HG02885 (cell line): Measurements from ENCODE around the gene CCDC70.

Experiments
- ATAC-seq: cut with Tn5 transposase; IDR thresholded peaks from one replicate; pipeline ENCODE4 v1.9.1; 2021; ENCODE audit warnings: mild to moderate bottlenecking; ENCODE audit not compliant: unreplicated experiment, poor library complexity

CCDC70 gene

GRCh38 chr13:51856027-51856736 lies 5.6 kb upstream of the CCDC70 start:
- no peak for ATAC-seq

- no peak for ATAC-seq
Observed at GRCh38 chr13:51856998-51857397, 4.8 kb upstream of the CCDC70 start.

GRCh38 chr13:51858433-51859247 lies 3.1 kb upstream of the CCDC70 start:
- ATAC-seq: no peak

GRCh38 chr13:51862957-51863356 lies 1.2 kb downstream of the CCDC70 start:
- no peak for ATAC-seq

GRCh38 chr13:51865838-51866237 lies 4.1 kb downstream of the CCDC70 start:
- no peak for ATAC-seq

- no peak for ATAC-seq
Observed at GRCh38 chr13:51867062-51867461, 5.3 kb downstream of the CCDC70 start.

- ATAC-seq: no peak
Observed at GRCh38 chr13:51869916-51870315, 8.1 kb downstream of the CCDC70 start.

- no peak for ATAC-seq
Observed at GRCh38 chr13:51870616-51871015, 8.8 kb downstream of the CCDC70 start.

- ATAC-seq: no peak
Observed at GRCh38 chr13:51873117-51873798, 11.5 kb downstream of the CCDC70 start.

- no peak for ATAC-seq
Observed at GRCh38 chr13:51873837-51874236, 12.1 kb downstream of the CCDC70 start.

GRCh38 chr13:51874651-51875050 lies 12.9 kb downstream of the CCDC70 start:
- ATAC-seq: no peak

- ATAC-seq: no peak
Observed at GRCh38 chr13:51879133-51879532, 17.4 kb downstream of the CCDC70 start.

GRCh38 chr13:51881296-51881695 lies 19.5 kb downstream of the CCDC70 start:
- no peak for ATAC-seq

- ATAC-seq: no peak
Observed at GRCh38 chr13:51882570-51883225, 20.9 kb downstream of the CCDC70 start.

- no peak for ATAC-seq
Observed at GRCh38 chr13:51883226-51883600, 21.4 kb downstream of the CCDC70 start.

GRCh38 chr13:51885651-51886050 lies 23.9 kb downstream of the CCDC70 start:
- ATAC-seq: no peak

- ATAC-seq: no peak
Observed at GRCh38 chr13:51887468-51887867, 25.7 kb downstream of the CCDC70 start.

- ATAC-seq: no peak
Observed at GRCh38 chr13:51892657-51893056, 30.9 kb downstream of the CCDC70 start.

- ATAC-seq: no peak
Observed at GRCh38 chr13:51894239-51894638, 32.5 kb downstream of the CCDC70 start.
